G401 (cell line): ENCODE data around the gene BNIP1. TPM values are rescaled to one million over a fixed set of nuclear protein-coding genes. Genes with fewer than 3 reads are reported as not detected.

Experiments
- DNase-seq: peaks from one replicate; pipeline ENCODE4 v3.0.0-alpha.2; 2015; ENCODE audit warnings: low spot score
- in situ Hi-C: cut with HindIII; loops from 2 replicates; pipeline ENCODE4 v1.10.0; 2016; ENCODE audit warnings: low sequenced_read_pairs, mixed read lengths
- total RNA-seq: library from RNA; depleted of rRNA; stranded (reverse); fragments of >200 nt; shearing (Covaris generic); gene quantifications from 2 replicates; pipeline ENCODE4 v1.2.3, GENCODE V29; 2014

BNIP1 gene
- total RNA-seq, 1 experiment from 2014 or later: 31.7 TPM

GRCh38 chr5:173161148-173161547 lies 16.8 kb downstream of the BNIP1 start:
- in situ Hi-C loops: no loop called here
- DNase-seq: no peak

- peak; percentile 53 for DNase-seq
- in situ Hi-C loops: no loop called here
Measured at GRCh38 chr5:173163219-173163618, 18.9 kb downstream of the BNIP1 start.

GRCh38 chr5:173165177-173166016 lies 21.1 kb downstream of the BNIP1 start:
- no peak for DNase-seq
- in situ Hi-C loops: no loop called here

- in situ Hi-C loops: no loop called here
- no peak for DNase-seq
Measured at GRCh38 chr5:173172166-173172565, 27.8 kb downstream of the BNIP1 start.

GRCh38 chr5:173175523-173175922 lies 31.2 kb downstream of the BNIP1 start:
- in situ Hi-C loops: no loop called here
- no peak for DNase-seq

GRCh38 chr5:173178369-173178910 lies 34.1 kb downstream of the BNIP1 start:
- in situ Hi-C loops: no loop called here
- no peak for DNase-seq

- DNase-seq: no peak
- in situ Hi-C loops: no loop called here
Measured at GRCh38 chr5:173180331-173180730, 36.0 kb downstream of the BNIP1 start.

GRCh38 chr5:173187054-173187743 lies 42.9 kb downstream of the BNIP1 start:
- in situ Hi-C loops: no loop called here
- no peak for DNase-seq

- in situ Hi-C loops: no loop called here
- no peak for DNase-seq
Measured at GRCh38 chr5:173188280-173188679, 43.9 kb downstream of the BNIP1 start.

- no peak for DNase-seq
- in situ Hi-C loops: no loop called here
Measured at GRCh38 chr5:173191015-173191414, 46.7 kb downstream of the BNIP1 start.

- DNase-seq: no peak
- in situ Hi-C loops: no loop called here
Measured at GRCh38 chr5:173191561-173191960, 47.2 kb downstream of the BNIP1 start.

GRCh38 chr5:173192561-173192960 lies 48.2 kb downstream of the BNIP1 start:
- in situ Hi-C loops: no loop called here
- no peak for DNase-seq

- DNase-seq: no peak
- in situ Hi-C loops: no loop called here
Measured at GRCh38 chr5:173196133-173196952, 52.0 kb downstream of the BNIP1 start.

GRCh38 chr5:173197375-173197891 lies 53.1 kb downstream of the BNIP1 start:
- in situ Hi-C loops: no loop called here
- no peak for DNase-seq

GRCh38 chr5:173198049-173198448 lies 53.7 kb downstream of the BNIP1 start:
- in situ Hi-C loops: no loop called here

GRCh38 chr5:173200356-173200755 lies 56.0 kb downstream of the BNIP1 start:
- in situ Hi-C loops: no loop called here
- DNase-seq: no peak

More at GRCh38 chr5:173198049-173198448, 53.7 kb downstream of the BNIP1 start:
- no peak for DNase-seq

- no peak for DNase-seq
- in situ Hi-C loops: no loop called here
Measured at GRCh38 chr5:173201636-173202265, 57.4 kb downstream of the BNIP1 start.

GRCh38 chr5:173202266-173202875 lies 58.0 kb downstream of the BNIP1 start:
- DNase-seq: no peak
- in situ Hi-C loops: no loop called here
